T-helper 17 cell (primary cell): ENCODE data around the gene MOSPD2. TPM values are rescaled to one million over a fixed set of nuclear protein-coding genes. Genes with fewer than 3 reads are reported as not detected.

Source experiments
- ATAC-seq: fragments of 150-1000 bp; cut with Tn5 transposase; 2 replicates; pipeline ENCODE4 v1.10.0; 2021; ENCODE audit warnings: mild to moderate bottlenecking, moderate library complexity
- DNase-seq, 3 donors: peaks; one replicate each; pipeline versions ENCODE4 v3.0.0 to v3.0.0-alpha.2; 2020 to 2021
- H3K9me3 ChIP-seq: one replicate; pipeline ENCODE4 v1.7.0; 2013; ENCODE audit warnings: low read length, mild to moderate bottlenecking; ENCODE audit not compliant: control insufficient read depth, poor library complexity, severe bottlenecking
- H3K27ac Mint-ChIP-seq: one replicate; pipeline ENCODE4 v1.8.0; 2022; ENCODE audit warnings: mild to moderate bottlenecking, moderate library complexity, mixed read lengths
- H3K27me3 Mint-ChIP-seq: one replicate; pipeline ENCODE4 v1.8.0; 2022; ENCODE audit warnings: mixed read lengths
- H3K36me3 Mint-ChIP-seq: one replicate; pipeline ENCODE4 v1.8.0; 2022; ENCODE audit warnings: low read depth, mixed read lengths
- H3K4me1 Mint-ChIP-seq: one replicate; pipeline ENCODE4 v1.8.0; 2022; ENCODE audit warnings: mild to moderate bottlenecking, mixed read lengths
- H3K4me3 Mint-ChIP-seq: one replicate; pipeline ENCODE4 v1.8.0; 2022; ENCODE audit warnings: mild to moderate bottlenecking, moderate library complexity, mixed read lengths
- total RNA-seq, 4 donors: library from RNA in 2 of 4; stranded (reverse) in 2 of 4; gene quantifications; one replicate each; pipeline ENCODE4 v1.2.3 and lab custom pipeline; 2022 to 2026

Gene MOSPD2
- total RNA-seq, 2 donors from 2014 or later: 6.2 to 7.4 TPM

GRCh38 chrX:14956813-14957582 lies 83.8 kb downstream of the MOSPD2 start:
- Mint-ChIP-seq H3K27me3 (no peaks in the 10 kb centered on the region), H3K27ac (no peak overlapping the region), H3K4me3 (no peak overlapping the region), H3K36me3 (no peaks in the 10 kb centered on the region), H3K4me1 (no peaks in the 10 kb centered on the region)
- DNase-seq (no peak), ATAC-seq (no peak)
- H3K9me3 ChIP-seq: no peaks in the 10 kb centered on the region

GRCh38 chrX:14963447-14964236 lies 90.4 kb downstream of the MOSPD2 start:
- no peaks in the 10 kb centered on the region for H3K9me3 ChIP-seq
- no peaks in the 10 kb centered on the region for H3K4me1 Mint-ChIP-seq
- DNase-seq (no peak), ATAC-seq (no peak)
- H3K27ac Mint-ChIP-seq: no peak overlapping the region
- H3K4me3 Mint-ChIP-seq: no peak overlapping the region
- H3K36me3 Mint-ChIP-seq: peaks cover 2% of the 10 kb centered on the region
- peaks cover 4% of the 10 kb centered on the region for H3K27me3 Mint-ChIP-seq

GRCh38 chrX:14964500-14964899 lies 91.3 kb downstream of the MOSPD2 start:
- Mint-ChIP-seq H3K4me1 (no peaks in the 10 kb centered on the region), H3K27ac (no peak overlapping the region), H3K4me3 (no peak overlapping the region), H3K27me3 (peaks cover 4% of the 10 kb centered on the region), H3K36me3 (peaks cover 2% of the 10 kb centered on the region)
- DNase-seq (no peak), ATAC-seq (no peak)
- no peaks in the 10 kb centered on the region for H3K9me3 ChIP-seq

Other genes starting within 250 kb of the MOSPD2 start
- 1 to 10 TPM; 1.4 to 4.1 TPM for gene FANCB, start 352 bp upstream of the MOSPD2 start, total RNA-seq